Measurements from ENCODE around the gene HPSE.
A peak's percentile ranks its signal among the peaks of the same experiment; 100 is the strongest.
"Not testable (repeated sequence)": the region's sequence is repeated elsewhere in the genome, so short reads cannot be mapped to it uniquely, and the experiment has no call there.

HPSE gene

DNA sequence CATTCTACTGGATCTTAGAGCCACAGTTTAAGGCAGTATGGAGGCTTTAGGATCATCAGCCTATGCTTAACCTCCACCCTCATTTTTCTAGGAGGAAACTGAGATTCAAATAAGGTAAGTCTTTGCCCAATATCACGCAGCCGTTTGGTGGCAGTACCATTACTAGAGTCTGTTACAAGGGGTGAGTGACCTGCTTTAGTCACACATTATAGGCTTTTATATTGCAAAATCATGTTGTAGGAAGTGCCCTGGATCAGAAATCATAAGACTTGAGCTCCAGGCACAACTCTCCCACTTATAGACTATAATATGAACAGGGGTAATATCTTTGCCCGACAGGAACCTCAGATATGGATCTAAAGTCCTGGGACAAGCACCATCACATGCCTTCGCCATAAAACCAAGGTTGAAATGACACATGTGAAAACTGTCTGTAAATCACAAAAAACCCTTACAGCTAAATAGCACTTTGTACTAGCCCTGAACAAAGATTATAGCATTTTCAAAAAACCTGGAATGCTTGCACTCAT lies 19.2 kb downstream of the HPSE start:
- Histone ChIP-seq H3K9ac (ENCODE audit: low read length in 2 of 2) (no peak overlapping the region), H3K4me1 (ENCODE audit: control insufficient read depth, insufficient read depth, low read length) (no peaks in the 10 kb centered on the region), H3K27me3 (ENCODE audit: control insufficient read depth in 1 of 2, insufficient read depth in 2 of 2, low read length in 2 of 2) (no peaks in the 10 kb centered on the region), H3K36me3 (ENCODE audit: control insufficient read depth in 2 of 2, insufficient read depth in 2 of 2, low read length in 2 of 2) (no peaks in the 10 kb centered on the region), H3K4me3 (ENCODE audit: low read length in 2 of 2) (no peak overlapping the region), H3K27ac (ENCODE audit: low read length) (no peak overlapping the region), H3K9me3 (ENCODE audit: control insufficient read depth in 2 of 2, low read length in 2 of 2) (no peaks in the 10 kb centered on the region)

GRCh38 chr4:83308672-83309071 lies 26.0 kb downstream of the HPSE start:
- H3K4me1 ChIP-seq (ENCODE audit: control insufficient read depth, insufficient read depth, low read length): no peaks in the 10 kb centered on the region
- H3K9me3 ChIP-seq (ENCODE audit: control insufficient read depth in 2 of 2, low read length in 2 of 2): no peaks in the 10 kb centered on the region
- H3K27me3 ChIP-seq (ENCODE audit: control insufficient read depth in 1 of 2, insufficient read depth in 2 of 2, low read length in 2 of 2): no peaks in the 10 kb centered on the region
- no peaks in the 10 kb centered on the region for H3K36me3 ChIP-seq (ENCODE audit: control insufficient read depth in 2 of 2, insufficient read depth in 2 of 2, low read length in 2 of 2)
- no peak overlapping the region for H3K4me3 ChIP-seq (ENCODE audit: low read length in 2 of 2)
- H3K27ac ChIP-seq (ENCODE audit: low read length): no peak overlapping the region
- H3K9ac ChIP-seq (ENCODE audit: low read length in 2 of 2): no peak overlapping the region

DNA sequence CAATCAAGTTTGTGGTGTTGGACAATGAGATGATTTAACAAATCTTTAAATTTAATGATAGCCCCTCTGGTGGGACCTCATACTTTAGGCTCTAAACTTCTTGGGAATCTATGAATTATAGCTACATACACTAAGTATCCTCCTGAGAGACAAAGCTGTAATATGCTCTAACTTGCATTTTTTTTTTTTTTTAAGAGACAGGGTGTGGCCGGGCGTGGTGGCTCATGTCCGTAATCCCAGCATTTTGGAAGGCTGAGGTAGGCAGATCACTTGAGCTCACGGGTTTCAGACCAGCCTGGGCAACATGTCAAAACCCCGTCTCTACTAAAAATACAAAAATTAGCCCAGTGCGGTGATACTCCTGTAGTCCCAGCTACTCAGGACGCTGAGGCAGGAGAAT lies 26.7 kb downstream of the HPSE start:
- Histone ChIP-seq H3K4me1 (ENCODE audit: control insufficient read depth, insufficient read depth, low read length) (no peaks in the 10 kb centered on the region), H3K36me3 (ENCODE audit: control insufficient read depth in 2 of 2, insufficient read depth in 2 of 2, low read length in 2 of 2) (no peaks in the 10 kb centered on the region), H3K27me3 (ENCODE audit: control insufficient read depth in 1 of 2, insufficient read depth in 2 of 2, low read length in 2 of 2) (no peaks in the 10 kb centered on the region), H3K9ac (ENCODE audit: low read length in 2 of 2) (no peak overlapping the region), H3K4me3 (ENCODE audit: low read length in 2 of 2) (no peak overlapping the region), H3K9me3 (ENCODE audit: control insufficient read depth in 2 of 2, low read length in 2 of 2) (no peaks in the 10 kb centered on the region), H3K27ac (ENCODE audit: low read length) (no peak overlapping the region)

DNA sequence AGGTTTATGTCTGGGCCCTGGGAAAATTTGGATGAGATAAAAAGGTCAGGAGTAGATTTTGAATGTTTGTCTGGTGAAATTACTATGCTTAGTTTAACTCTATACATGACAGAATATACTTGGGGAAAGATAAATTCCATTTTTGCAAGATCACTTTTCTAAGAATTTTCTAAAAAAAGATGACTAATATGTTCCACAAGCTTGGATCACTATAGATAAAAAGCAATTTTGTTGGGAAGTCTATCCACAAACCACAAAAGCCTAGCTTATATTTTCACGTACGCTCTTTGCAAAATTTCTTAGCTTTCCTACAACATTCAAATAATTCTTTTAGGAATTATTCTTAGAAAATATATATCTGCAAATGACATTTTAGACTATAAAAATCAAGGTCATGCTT lies 29.5 kb downstream of the HPSE start:
- no peak overlapping the region for H3K9ac ChIP-seq (ENCODE audit: low read length in 2 of 2)
- no peaks in the 10 kb centered on the region for H3K27me3 ChIP-seq (ENCODE audit: control insufficient read depth in 1 of 2, insufficient read depth in 2 of 2, low read length in 2 of 2)
- H3K36me3 ChIP-seq (ENCODE audit: control insufficient read depth in 2 of 2, insufficient read depth in 2 of 2, low read length in 2 of 2): no peaks in the 10 kb centered on the region
- H3K4me1 ChIP-seq (ENCODE audit: control insufficient read depth, insufficient read depth, low read length): no peaks in the 10 kb centered on the region
- H3K9me3 ChIP-seq (ENCODE audit: control insufficient read depth in 2 of 2, low read length in 2 of 2): no peaks in the 10 kb centered on the region
- H3K27ac ChIP-seq (ENCODE audit: low read length): no peak overlapping the region
- no peak overlapping the region for H3K4me3 ChIP-seq (ENCODE audit: low read length in 2 of 2)

GRCh38 chr4:83297548-83298260 lies 36.9 kb downstream of the HPSE start:
- no peaks in the 10 kb centered on the region for H3K4me1 ChIP-seq (ENCODE audit: control insufficient read depth, insufficient read depth, low read length)
- no peaks in the 10 kb centered on the region for H3K27me3 ChIP-seq (ENCODE audit: control insufficient read depth in 1 of 2, insufficient read depth in 2 of 2, low read length in 2 of 2)
- no peak overlapping the region for H3K27ac ChIP-seq (ENCODE audit: low read length)
- no peak overlapping the region for H3K4me3 ChIP-seq (ENCODE audit: low read length in 2 of 2)
- H3K36me3 ChIP-seq (ENCODE audit: control insufficient read depth in 2 of 2, insufficient read depth in 2 of 2, low read length in 2 of 2): no peaks in the 10 kb centered on the region
- H3K9ac ChIP-seq (ENCODE audit: low read length in 2 of 2): no peak overlapping the region
- no peaks in the 10 kb centered on the region for H3K9me3 ChIP-seq (ENCODE audit: control insufficient read depth in 2 of 2, low read length in 2 of 2)

DNA sequence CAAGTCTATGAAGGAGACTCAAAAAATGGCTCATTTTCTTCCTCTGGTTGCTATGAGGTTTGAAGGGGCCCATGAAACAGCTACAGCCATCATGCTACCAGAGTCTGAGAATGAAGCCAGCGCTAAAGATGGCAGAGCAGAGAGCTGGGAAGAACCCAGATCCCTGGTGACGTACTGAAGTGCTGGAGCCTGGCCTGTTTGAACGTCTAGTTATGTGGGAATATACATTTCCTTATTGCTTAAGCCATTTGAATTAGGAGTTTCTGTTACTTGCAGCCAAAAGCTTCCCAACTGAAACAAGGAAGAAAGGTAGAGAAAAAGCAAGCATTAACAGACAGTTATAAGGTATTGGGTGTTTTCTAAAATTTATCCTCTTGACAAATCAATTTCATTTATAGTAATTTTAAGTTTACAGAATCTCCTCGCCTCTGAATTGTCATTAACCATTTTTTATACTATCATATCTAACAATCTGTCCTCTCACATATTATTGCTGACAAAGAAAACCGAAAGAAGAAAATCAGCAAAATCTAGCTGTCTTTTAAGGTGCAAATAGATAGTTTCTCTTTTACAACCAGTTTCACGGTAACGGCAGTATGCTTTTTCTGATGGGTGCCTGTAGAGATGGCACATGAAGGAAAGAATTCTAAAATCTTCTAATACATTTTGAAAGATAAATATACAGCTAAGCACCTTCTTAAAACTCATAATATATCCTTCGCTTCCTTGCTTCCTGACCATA lies 41.2 kb downstream of the HPSE start:
- H3K9me3 ChIP-seq (ENCODE audit: control insufficient read depth in 2 of 2, low read length in 2 of 2): no peaks in the 10 kb centered on the region
- no peak overlapping the region for H3K4me3 ChIP-seq (ENCODE audit: low read length in 2 of 2)
- H3K27me3 ChIP-seq (ENCODE audit: control insufficient read depth in 1 of 2, insufficient read depth in 2 of 2, low read length in 2 of 2): no peaks in the 10 kb centered on the region
- no peaks in the 10 kb centered on the region for H3K36me3 ChIP-seq (ENCODE audit: control insufficient read depth in 2 of 2, insufficient read depth in 2 of 2, low read length in 2 of 2)
- no peak overlapping the region for H3K9ac ChIP-seq (ENCODE audit: low read length in 2 of 2)
- no peak overlapping the region for H3K27ac ChIP-seq (ENCODE audit: low read length)
- no peaks in the 10 kb centered on the region for H3K4me1 ChIP-seq (ENCODE audit: control insufficient read depth, insufficient read depth, low read length)

GRCh38 chr4:83290059-83290774 lies 44.4 kb downstream of the HPSE start:
- H3K9me3 ChIP-seq (ENCODE audit: control insufficient read depth in 2 of 2, low read length in 2 of 2); H3K27ac ChIP-seq (ENCODE audit: low read length); H3K27me3 ChIP-seq (ENCODE audit: control insufficient read depth in 1 of 2, insufficient read depth in 2 of 2, low read length in 2 of 2); H3K4me1 ChIP-seq (ENCODE audit: control insufficient read depth, insufficient read depth, low read length); H3K36me3 ChIP-seq (ENCODE audit: control insufficient read depth in 2 of 2, insufficient read depth in 2 of 2, low read length in 2 of 2); H3K4me3 ChIP-seq (ENCODE audit: low read length in 2 of 2); H3K9ac ChIP-seq (ENCODE audit: low read length in 2 of 2): not testable (repeated sequence)

- H3K27ac ChIP-seq (ENCODE audit: low read length); H3K27me3 ChIP-seq (ENCODE audit: control insufficient read depth in 1 of 2, insufficient read depth in 2 of 2, low read length in 2 of 2): not testable (repeated sequence)
Observed at GRCh38 chr4:83288381-83288780, 46.3 kb downstream of the HPSE start.

GRCh38 chr4:83285055-83285407 lies 49.6 kb downstream of the HPSE start:
- Histone ChIP-seq H3K36me3 (ENCODE audit: control insufficient read depth in 2 of 2, insufficient read depth in 2 of 2, low read length in 2 of 2) (no peaks in the 10 kb centered on the region), H3K27me3 (ENCODE audit: control insufficient read depth in 1 of 2, insufficient read depth in 2 of 2, low read length in 2 of 2) (no peaks in the 10 kb centered on the region), H3K4me1 (ENCODE audit: control insufficient read depth, insufficient read depth, low read length) (peaks cover 4% of the 10 kb centered on the region), H3K9ac (ENCODE audit: low read length in 2 of 2) (peak overlapping the region; percentile 86 to 93), H3K9me3 (ENCODE audit: control insufficient read depth in 2 of 2, low read length in 2 of 2) (no peaks in the 10 kb centered on the region), H3K27ac (ENCODE audit: low read length) (peak overlapping the region; percentile 81), H3K4me3 (ENCODE audit: low read length in 2 of 2) (peak overlapping the region; percentile 78 to 91)

More at GRCh38 chr4:83288381-83288780, 46.3 kb downstream of the HPSE start:
- not testable (repeated sequence) for H3K9ac ChIP-seq (ENCODE audit: low read length in 2 of 2); H3K9me3 ChIP-seq (ENCODE audit: control insufficient read depth in 2 of 2, low read length in 2 of 2); H3K4me3 ChIP-seq (ENCODE audit: low read length in 2 of 2); H3K36me3 ChIP-seq (ENCODE audit: control insufficient read depth in 2 of 2, insufficient read depth in 2 of 2, low read length in 2 of 2); H3K4me1 ChIP-seq (ENCODE audit: control insufficient read depth, insufficient read depth, low read length)

GRCh38 chr4:83284193-83285054 lies 50.2 kb downstream of the HPSE start, which contains the start of gene COQ2:
Gene COQ2, minus strand, starts transcription at chr4:83284798. Its CDS starts 34 bp downstream, at chr4:83284764.
- Histone ChIP-seq H3K9me3 (ENCODE audit: control insufficient read depth in 2 of 2, low read length in 2 of 2) (no peaks in the 10 kb centered on the region), H3K9ac (ENCODE audit: low read length in 2 of 2) (peak within 1 kb of the TSS; percentile 86 to 93), H3K4me1 (ENCODE audit: control insufficient read depth, insufficient read depth, low read length) (peaks cover 4% of the 10 kb centered on the region), H3K27me3 (ENCODE audit: control insufficient read depth in 1 of 2, insufficient read depth in 2 of 2, low read length in 2 of 2) (no peaks in the 10 kb centered on the region), H3K4me3 (ENCODE audit: low read length in 2 of 2) (peak within 1 kb of the TSS; percentile 78 to 91), H3K27ac (ENCODE audit: low read length) (peak within 1 kb of the TSS; percentile 81), H3K36me3 (ENCODE audit: control insufficient read depth in 2 of 2, insufficient read depth in 2 of 2, low read length in 2 of 2) (no peaks in the 10 kb centered on the region)

Data from stomach smooth muscle (tissue), 2 donors.